GM23338 (cell line): Measurements from ENCODE around the gene MPP1. TPM values are rescaled to one million over a fixed set of nuclear protein-coding genes. Genes with fewer than 3 reads are reported as not detected.

ENCODE experiments used
- ATAC-seq: fragments of 200-7000 bp; cut with Tn5 transposase; 3 replicates; pipeline ENCODE4 v1.9.1; 2020
- DNase-seq: peaks from one replicate; pipeline ENCODE4 v3.0.0-alpha.2; 2015; ENCODE audit warnings: low spot score
- H2AFZ ChIP-seq: fragments of 200-600 bp; sonication (generic); 2 replicates; pipeline ENCODE4 v1.8.0; 2016; ENCODE audit warnings: antibody characterized with exemption, mild to moderate bottlenecking, moderate library complexity
- H3F3A ChIP-seq: fragments of 200-600 bp; sonication (generic); replicated peaks from 2 replicates; pipeline ENCODE4 v1.8.0; 2017; ENCODE audit warnings: antibody characterized with exemption, mixed run types, low read depth
- H3K27ac ChIP-seq: fragments of 200-600 bp; sonication (generic); 2 replicates; pipeline ENCODE4 v1.6.1; 2016; ENCODE audit warnings: low read depth
- H3K27me3 ChIP-seq: fragments of 200-600 bp; sonication (generic); 2 replicates; pipeline ENCODE4 v1.8.0; 2016; ENCODE audit warnings: mild to moderate bottlenecking, mixed run types, moderate library complexity; ENCODE audit not compliant: insufficient read depth
- H3K36me3 ChIP-seq: fragments of 200-600 bp; sonication (generic); 2 replicates; pipeline ENCODE4 v1.8.0; 2016; ENCODE audit warnings: mild to moderate bottlenecking; ENCODE audit not compliant: insufficient read depth
- H3K4me1 ChIP-seq: fragments of 200-600 bp; sonication (generic); 2 replicates; pipeline ENCODE4 v1.8.0; 2016; ENCODE audit warnings: mild to moderate bottlenecking, moderate library complexity; ENCODE audit not compliant: insufficient read depth
- H3K4me2 ChIP-seq: fragments of 200-600 bp; sonication (generic); 2 replicates; pipeline ENCODE4 v1.7.1; 2017; ENCODE audit warnings: mixed run types
- H3K4me3 ChIP-seq: fragments of 200-600 bp; sonication (generic); 2 replicates; pipeline ENCODE4 v1.6.1; 2016; ENCODE audit warnings: mixed run types
- H3K79me2 ChIP-seq: fragments of 200-600 bp; sonication (generic); replicated peaks from 2 replicates; pipeline ENCODE4 v1.8.0; 2017; ENCODE audit warnings: mild to moderate bottlenecking; ENCODE audit not compliant: insufficient read depth
- H3K9me2 ChIP-seq: fragments of 200-600 bp; sonication (generic); 2 replicates; pipeline ENCODE4 v1.8.0; 2017; ENCODE audit not compliant: insufficient read depth
- H4K20me1 ChIP-seq: fragments of 200-600 bp; sonication (generic); replicated peaks from 2 replicates; pipeline ENCODE4 v1.8.0; 2017; ENCODE audit warnings: mild to moderate bottlenecking; ENCODE audit not compliant: insufficient read depth
- H3K27ac Mint-ChIP-seq: 2 replicates; pipeline ENCODE4 v1.8.0; 2020; ENCODE audit warnings: inconsistent platforms, mild to moderate bottlenecking, moderate library complexity, mixed read lengths
- H3K27me3 Mint-ChIP-seq: 3 replicates; pipeline ENCODE4 v1.8.0; 2022; ENCODE audit warnings: low read depth, mild to moderate bottlenecking, moderate library complexity, mixed read lengths, inconsistent platforms; ENCODE audit not compliant: insufficient read depth, poor library complexity
- H3K36me3 Mint-ChIP-seq: 3 replicates; pipeline ENCODE4 v1.8.0; 2021; ENCODE audit warnings: low read depth, mild to moderate bottlenecking, inconsistent platforms, moderate library complexity, mixed read lengths
- H3K4me1 Mint-ChIP-seq: 3 replicates; pipeline ENCODE4 v1.8.0; 2020; ENCODE audit warnings: mild to moderate bottlenecking, inconsistent platforms, mixed read lengths
- H3K4me3 Mint-ChIP-seq: 3 replicates; pipeline ENCODE4 v1.8.0; 2021; ENCODE audit warnings: moderate library complexity, mild to moderate bottlenecking, inconsistent platforms, mixed read lengths
- H3K9me3 Mint-ChIP-seq: 3 replicates; pipeline ENCODE4 v1.8.0; 2020; ENCODE audit warnings: moderate library complexity, mild to moderate bottlenecking, inconsistent platforms, mixed read lengths
- CREB1 ChIP-seq: fragments of 250-450 bp; sonication (Bioruptor Pico); IDR thresholded peaks from 2 replicates; pipeline ENCODE4 v1.5.0; 2020; ENCODE audit warnings: low read depth, mild to moderate bottlenecking, moderate library complexity
- CTCF ChIP-seq, 2 experiments: fragments of 200-600 bp in 1 of 2; sonication (generic) in 1 of 2; conservative IDR thresholded peaks; 2 replicates each; pipeline versions ENCODE4 v1.5.1 to v1.6.1; 2016 to 2017; ENCODE audit warnings: antibody characterized with exemption in 2 of 2, low read depth in 2 of 2, mild to moderate bottlenecking in 2 of 2, moderate library complexity in 1 of 2
- ETS1 ChIP-seq: IDR thresholded peaks from 2 replicates; pipeline ENCODE4 v1.6.1; 2016; ENCODE audit warnings: antibody characterized with exemption
- EZH2phosphoT487 ChIP-seq: fragments of 200-600 bp; sonication (generic); IDR thresholded peaks from one replicate; pipeline ENCODE4 v1.8.1; 2018; ENCODE audit warnings: antibody characterized with exemption; ENCODE audit not compliant: unreplicated experiment
- JUNB ChIP-seq: IDR thresholded peaks from one replicate; pipeline ENCODE4 v1.6.1; 2016; ENCODE audit warnings: antibody characterized with exemption; ENCODE audit not compliant: unreplicated experiment
- NANOG ChIP-seq: IDR thresholded peaks from 2 replicates; pipeline ENCODE4 v1.6.1; 2016; ENCODE audit warnings: antibody characterized with exemption, borderline replicate concordance
- POLR2AphosphoS5 ChIP-seq: IDR thresholded peaks from 2 replicates; pipeline ENCODE4 v1.6.1; 2016; ENCODE audit warnings: antibody characterized with exemption, low read depth
- REST ChIP-seq: IDR thresholded peaks from one replicate; pipeline ENCODE4 v1.6.1; 2018; ENCODE audit warnings: antibody characterized with exemption; ENCODE audit not compliant: unreplicated experiment
- STAT1 ChIP-seq: IDR thresholded peaks from one replicate; pipeline ENCODE4 v1.6.1; 2016; ENCODE audit warnings: antibody characterized with exemption; ENCODE audit not compliant: unreplicated experiment
- ZNF331 ChIP-seq: fragments of 250-450 bp; sonication (Bioruptor Pico); IDR thresholded peaks from 2 replicates; pipeline ENCODE4 v1.5.0; 2020; ENCODE audit warnings: low read depth, mild to moderate bottlenecking, moderate library complexity
- polyA plus RNA-seq: library from polyadenylated mRNA; unstranded; fragments of >200 nt; fragmentation: Nextera tagmentation; extraction: Ambion mirVana; gene quantifications from 2 replicates; pipeline ENCODE4 v1.2.1, GENCODE V29; 2016
- total RNA-seq: library from RNA; depleted of rRNA; stranded (reverse); fragments of >200 nt; shearing (Covaris generic); gene quantifications from 2 replicates; pipeline ENCODE4 v1.2.3, GENCODE V29; 2014

Gene MPP1
- total and polyA plus RNA-seq, 2 experiments from 2014 or later, result 18.7 to 27.2 TPM

- H3K36me3 Mint-ChIP-seq, result no peaks in the 10 kb centered on the region
- Histone ChIP-seq H4K20me1 (no peaks in the 10 kb centered on the region), H3K27ac (no peak overlapping the region), H3K9me2 (no peaks in the 10 kb centered on the region), H3K36me3 (no peaks in the 10 kb centered on the region), H2AFZ (no peak overlapping the region), H3K27me3 (no peaks in the 10 kb centered on the region), H3K79me2 (no peaks in the 10 kb centered on the region), H3K4me2 (no peak overlapping the region), H3F3A (no peaks in the 10 kb centered on the region), H3K4me3 (no peak overlapping the region), H3K4me1 (no peaks in the 10 kb centered on the region)
- H3K4me1 Mint-ChIP-seq, result peaks cover 4% of the 10 kb centered on the region; the same call in 2 of the 3 replicates
- TF ChIP-seq ETS1 (no peak), POLR2AphosphoS5 (no peak), NANOG (no peak), REST (no peak)
- H3K9me3 Mint-ChIP-seq, result no peaks in the 10 kb centered on the region; the same call in 2 of the 3 replicates
- DNase-seq (no peak), ATAC-seq (no peak)
- no peak overlapping the region for H3K4me3 Mint-ChIP-seq
- H3K27ac Mint-ChIP-seq, result no peak overlapping the region
- peaks cover 4% of the 10 kb centered on the region for H3K27me3 Mint-ChIP-seq
These were observed 72.2 kb downstream of the MPP1 start for GRCh38 chrX:154733066-154733425.

GRCh38 chrX:154732421-154733065, 72.7 kb downstream of the MPP1 start:
- Histone ChIP-seq H3K27me3 (no peaks in the 10 kb centered on the region), H2AFZ (no peak overlapping the region), H3K79me2 (no peaks in the 10 kb centered on the region), H3F3A (no peaks in the 10 kb centered on the region), H3K9me2 (no peaks in the 10 kb centered on the region), H3K36me3 (no peaks in the 10 kb centered on the region), H3K27ac (no peak overlapping the region), H3K4me3 (no peak overlapping the region), H3K4me1 (no peaks in the 10 kb centered on the region), H3K4me2 (no peak overlapping the region), H4K20me1 (no peaks in the 10 kb centered on the region)
- ATAC-seq, result no peak
- Mint-ChIP-seq H3K4me3 (no peak overlapping the region), H3K4me1 (peaks cover 4% of the 10 kb centered on the region; the same call in 2 of the 3 replicates), H3K9me3 (no peaks in the 10 kb centered on the region; the same call in 2 of the 3 replicates), H3K36me3 (no peaks in the 10 kb centered on the region), H3K27me3 (peaks cover 4% of the 10 kb centered on the region), H3K27ac (no peak overlapping the region)
- DNase-seq, result no peak
- TF ChIP-seq STAT1, result no peak
- TF ChIP-seq ZNF331 (CRISPR knock-in tag), result no peak
- no peak for TF ChIP-seq JUNB
- TF ChIP-seq CTCF (conservative IDR thresholded peaks at IDR 0.05; ENCODE audit: low read depth in 2 of 2), result no peak
- no peak for TF ChIP-seq CREB1 (CRISPR knock-in tag)
- TF ChIP-seq EZH2phosphoT487, result no peak
- no peak for TF ChIP-seq NANOG
